Choroid plexus epithelial cell (primary cell): Measurements from ENCODE around the gene DROSHA.
A peak's percentile ranks its signal among the peaks of the same experiment; 100 is the strongest.

Experiments used
- DNase-seq: peaks from one replicate; pipeline ENCODE4 v3.0.0-alpha.2; 2010; ENCODE audit warnings: low read depth
- H3K4me3 ChIP-seq: 2 replicates; pipeline ENCODE4 v1.5.1; 2011; ENCODE audit warnings: low read depth, mild to moderate bottlenecking, control low read depth, low read length, moderate library complexity
- CTCF ChIP-seq: conservative IDR thresholded peaks from 2 replicates; pipeline ENCODE4 v1.5.1; 2011; ENCODE audit warnings: low read depth, mild to moderate bottlenecking, control low read depth, inconsistent platforms, low read length, moderate library complexity

The DROSHA gene

GRCh38 chr5:31531888-31532547, at the start of gene DROSHA, which contains the start of gene C5orf22:
Gene DROSHA, minus strand, starts transcription at chr5:31532093. Its CDS starts 3,034 bp downstream, at chr5:31529059.
Gene C5orf22, plus strand, starts transcription at chr5:31532301. Its CDS starts 92 bp downstream, at chr5:31532393.
- TF ChIP-seq CTCF, result no peak
- DNase-seq, result peak; percentile 98
- H3K4me3 ChIP-seq, result peak within 1 kb of the TSS; percentile 99

GRCh38 chr5:31579558-31579957, 47.7 kb upstream of the DROSHA start:
- no peak overlapping the region for H3K4me3 ChIP-seq
- TF ChIP-seq CTCF, result no peak
- no peak for DNase-seq

- DNase-seq, result no peak
- TF ChIP-seq CTCF, result no peak
- H3K4me3 ChIP-seq, result no peak overlapping the region
Measured at GRCh38 chr5:31577438-31577837, 45.5 kb upstream of the DROSHA start.

- TF ChIP-seq CTCF, result no peak
- H3K4me3 ChIP-seq, result no peak overlapping the region
- DNase-seq, result no peak
Measured at GRCh38 chr5:31574772-31575171, 42.9 kb upstream of the DROSHA start.

GRCh38 chr5:31573494-31574142, 41.7 kb upstream of the DROSHA start:
- no peak for TF ChIP-seq CTCF
- no peak for DNase-seq
- no peak overlapping the region for H3K4me3 ChIP-seq

- no peak for TF ChIP-seq CTCF
- H3K4me3 ChIP-seq, result no peak overlapping the region
- DNase-seq, result no peak
Measured at GRCh38 chr5:31569068-31569467, 37.2 kb upstream of the DROSHA start.
